IMR-90 (cell line): Measurements from ENCODE around the gene FMN1. TPM values are rescaled to one million over a fixed set of nuclear protein-coding genes. Genes with fewer than 3 reads are reported as not detected.
A peak's percentile ranks its signal among the peaks of the same experiment; 100 is the strongest.

Source experiments
- ATAC-seq: fragments of 200-7000 bp; cut with Tn5 transposase; 2 replicates; pipeline ENCODE4 v1.9.1; 2020; ENCODE audit warnings: low read depth, mild to moderate bottlenecking, moderate library complexity
- BruUV-seq: library from RNA; stranded (reverse); fragments of 400-500 nt; replicated peaks from 2 replicates; lab custom pipeline; 2021; lab: Mats Ljungman, UMichigan
- CTCF ChIA-PET: fragments of 300-600 bp; formaldehyde crosslinking; extraction: SDS; loops from one replicate; lab custom pipeline; 2021; ENCODE audit warnings: antibody characterized with exemption; lab: Yijun Ruan, JAX
- POLR2A ChIA-PET: fragments of 300-600 bp; sonication (Branson Sonifier 250); formaldehyde crosslinking; loops from one replicate; lab custom pipeline; 2022; ENCODE audit warnings: antibody characterized with exemption; ENCODE audit not compliant: unreplicated experiment; lab: Charles Lee
- DNase-seq: peaks from one replicate; pipeline ENCODE4 v3.0.0; 2013
- H2AFZ ChIP-seq: replicated peaks from 2 replicates; pipeline ENCODE3; 2013; ENCODE audit warnings: low read length, mild to moderate bottlenecking; ENCODE audit not compliant: poor library complexity
- H2AK5ac ChIP-seq: 2 replicates; pipeline ENCODE4 v1.6.1; 2013; ENCODE audit warnings: low read depth, low read length, inconsistent platforms
- H2AK9ac ChIP-seq: replicated peaks from 2 replicates; pipeline ENCODE3; 2013; ENCODE audit warnings: mild to moderate bottlenecking, low read depth, low read length, moderate library complexity; ENCODE audit not compliant: poor library complexity
- H2BK120ac ChIP-seq: 2 replicates; pipeline ENCODE4 v1.6.1; 2013; ENCODE audit warnings: low read depth, low read length, inconsistent platforms
- H2BK15ac ChIP-seq: 3 replicates; pipeline ENCODE4 v1.6.1; 2013; ENCODE audit warnings: low read depth, low read length, inconsistent platforms
- H2BK20ac ChIP-seq: 2 replicates; pipeline ENCODE4 v1.6.1; 2013; ENCODE audit warnings: low read depth, mild to moderate bottlenecking, inconsistent platforms, low read length, moderate library complexity
- H2BK5ac ChIP-seq: 2 replicates; pipeline ENCODE4 v1.6.1; 2013; ENCODE audit warnings: mild to moderate bottlenecking, low read depth, low read length, inconsistent platforms; ENCODE audit not compliant: poor library complexity, severe bottlenecking
- H3K14ac ChIP-seq: replicated peaks from 2 replicates; pipeline ENCODE4 v1.6.1; 2013; ENCODE audit warnings: low read depth, low read length, inconsistent platforms
- H3K18ac ChIP-seq: 2 replicates; pipeline ENCODE4 v1.6.1; 2013; ENCODE audit warnings: low read depth, low read length, control low read depth
- H3K23ac ChIP-seq: 2 replicates; pipeline ENCODE4 v1.6.1; 2013; ENCODE audit warnings: low read depth, low read length, inconsistent platforms
- H3K27ac ChIP-seq: 2 replicates; pipeline ENCODE4 v1.5.1; 2013; ENCODE audit warnings: mild to moderate bottlenecking, control low read depth, low read length; ENCODE audit not compliant: insufficient read depth
- H3K27me3 ChIP-seq: 2 replicates; pipeline ENCODE4 v1.6.1; 2013; ENCODE audit warnings: low read length; ENCODE audit not compliant: control insufficient read depth, insufficient read depth
- H3K36me3 ChIP-seq: 2 replicates; pipeline ENCODE4 v1.6.1; 2013; ENCODE audit warnings: low read length, mixed read lengths; ENCODE audit not compliant: control insufficient read depth, insufficient read depth
- H3K4ac ChIP-seq: 2 replicates; pipeline ENCODE4 v1.6.1; 2013; ENCODE audit warnings: low read depth, low read length, inconsistent platforms
- H3K4me1 ChIP-seq: 2 replicates; pipeline ENCODE4 v1.6.1; 2013; ENCODE audit warnings: low read length, mixed read lengths; ENCODE audit not compliant: control insufficient read depth, insufficient read depth
- H3K4me2 ChIP-seq: 2 replicates; pipeline ENCODE4 v1.6.1; 2013; ENCODE audit warnings: low read depth, mild to moderate bottlenecking, control low read depth, low read length, moderate library complexity
- H3K4me3 ChIP-seq: 2 replicates; pipeline ENCODE4 v1.5.1; 2013; ENCODE audit warnings: low read depth, mild to moderate bottlenecking, control low read depth, low read length, moderate library complexity; ENCODE audit not compliant: insufficient read depth
- H3K56ac ChIP-seq: 2 replicates; pipeline ENCODE4 v1.6.1; 2013; ENCODE audit warnings: low read length, inconsistent platforms; ENCODE audit not compliant: insufficient read depth; ENCODE audit errors: extremely low read depth
- H3K79me1 ChIP-seq, 2 experiments: 2 replicates each; pipeline ENCODE4 v1.6.1; 2013; ENCODE audit warnings: low read length in 2 of 2, inconsistent platforms in 1 of 2, low read depth in 1 of 2
- H3K9ac ChIP-seq: 2 replicates; pipeline ENCODE4 v1.6.1; 2013; ENCODE audit warnings: low read depth, low read length, control low read depth
- H3K9me1 ChIP-seq: 2 replicates; pipeline ENCODE4 v1.6.1; 2013; ENCODE audit warnings: low read length, inconsistent platforms; ENCODE audit not compliant: insufficient read depth
- H3K9me3 ChIP-seq: 2 replicates; pipeline ENCODE4 v1.6.1; 2013; ENCODE audit warnings: low read length; ENCODE audit not compliant: control insufficient read depth, insufficient read depth
- H4K20me1 ChIP-seq: 2 replicates; pipeline ENCODE4 v1.6.1; 2013; ENCODE audit warnings: low read length, inconsistent platforms; ENCODE audit not compliant: insufficient read depth
- H4K5ac ChIP-seq: 2 replicates; pipeline ENCODE4 v1.6.1; 2013; ENCODE audit warnings: mild to moderate bottlenecking, low read depth, low read length, control low read depth
- H4K8ac ChIP-seq, 2 experiments: 2 replicates each; pipeline ENCODE4 v1.6.1; 2013; ENCODE audit warnings: low read depth in 2 of 2, low read length in 2 of 2, control low read depth in 1 of 2, inconsistent platforms in 1 of 2
- H4K91ac ChIP-seq: 2 replicates; pipeline ENCODE4 v1.6.1; 2013; ENCODE audit warnings: low read depth, low read length, inconsistent platforms; ENCODE audit not compliant: insufficient read depth
- BHLHE40 ChIP-seq: fragments of 150-350 bp; IDR thresholded peaks from 2 replicates; pipeline ENCODE4 v1.6.1; 2016; ENCODE audit warnings: mild to moderate bottlenecking, low read depth, low read length
- CHD1 ChIP-seq: IDR thresholded peaks from 2 replicates; pipeline ENCODE4 v1.6.1; 2012; ENCODE audit warnings: low read depth, low read length, improper control_type of control experiment
- FOS ChIP-seq: fragments of 150-350 bp; IDR thresholded peaks from 2 replicates; pipeline ENCODE4 v1.6.1; 2016; ENCODE audit warnings: low read depth, low read length
- RCOR1 ChIP-seq: IDR thresholded peaks from 2 replicates; pipeline ENCODE4 v1.6.1; 2012; ENCODE audit warnings: mild to moderate bottlenecking, low read length, improper control_type of control experiment; ENCODE audit not compliant: insufficient replicate concordance
- RFX5 ChIP-seq: IDR thresholded peaks from 2 replicates; pipeline ENCODE4 v1.8.0; 2012; ENCODE audit warnings: low read depth, mild to moderate bottlenecking, low read length, moderate library complexity
- SMC3 ChIP-seq: fragments of 150-350 bp; IDR thresholded peaks from 2 replicates; pipeline ENCODE4 v1.6.1; 2016; ENCODE audit warnings: low read depth, mild to moderate bottlenecking, antibody characterized with exemption, low read length, moderate library complexity
- WGBS, 2 experiments: methylation state at CpG; one replicate each; pipeline versions ENCODE4 v1.1.5 to v1.1.7; 2013; ENCODE audit warnings: missing lambda C conversion rate in 2 of 2; ENCODE audit not compliant: insufficient read length in 1 of 2; ENCODE audit errors: extremely low coverage in 2 of 2; 5-methylcytosine and 5-hydroxymethylcytosine counted together
- dilution Hi-C: fragments of 300-500 bp; cut with HindIII; formaldehyde crosslinking; loops from one replicate; pipeline ENCODE4 v1.14.3; 2018; ENCODE audit warnings: low sequenced_read_pairs; ENCODE audit not compliant: unreplicated experiment
- in situ Hi-C: fragments of 300-500 bp; cut with MboI; formaldehyde crosslinking; loops from 3 replicates; pipeline ENCODE4 v1.14.3; 2019; ENCODE audit warnings: low sequenced_read_pairs, inconsistent platforms, mixed read lengths
- intact Hi-C: fragments of 100-400 bp; cut with micrococcal nuclease; formaldehyde crosslinking; loops from 2 replicates; pipeline ENCODE4 v1.10.0; 2022
- polyA plus RNA-seq, 3 experiments: library from polyadenylated mRNA; depleted of rRNA; stranded (reverse); fragments of >200 nt; gene quantifications; 2 replicates each; pipeline ENCODE4 v1.2.3, GENCODE V29; 2012; ENCODE audit warnings: low replicate concordance in 1 of 3
- total RNA-seq: library from RNA; depleted of rRNA; stranded (reverse); fragments of >200 nt; gene quantifications from 2 replicates; pipeline ENCODE4 v1.2.3, GENCODE V29; 2012
- TF ChIP-seq, protein P1 (sequence below): fragments of 150-350 bp; IDR thresholded peaks from 2 replicates; pipeline ENCODE4 v1.6.1; 2017; ENCODE audit warnings: mild to moderate bottlenecking, antibody characterized with exemption, low read length, low read depth
- TF ChIP-seq, protein P2 (sequence below): conservative IDR thresholded peaks from 2 replicates; pipeline ENCODE4 v1.5.1; 2012; ENCODE audit warnings: mild to moderate bottlenecking, low read depth, low read length, improper control_type of control experiment

FMN1 gene
- total and polyA plus RNA-seq, 2 of the 4 experiments (the other 2 are of a cell fraction), result 7.3 to 17.6 TPM

DNA sequence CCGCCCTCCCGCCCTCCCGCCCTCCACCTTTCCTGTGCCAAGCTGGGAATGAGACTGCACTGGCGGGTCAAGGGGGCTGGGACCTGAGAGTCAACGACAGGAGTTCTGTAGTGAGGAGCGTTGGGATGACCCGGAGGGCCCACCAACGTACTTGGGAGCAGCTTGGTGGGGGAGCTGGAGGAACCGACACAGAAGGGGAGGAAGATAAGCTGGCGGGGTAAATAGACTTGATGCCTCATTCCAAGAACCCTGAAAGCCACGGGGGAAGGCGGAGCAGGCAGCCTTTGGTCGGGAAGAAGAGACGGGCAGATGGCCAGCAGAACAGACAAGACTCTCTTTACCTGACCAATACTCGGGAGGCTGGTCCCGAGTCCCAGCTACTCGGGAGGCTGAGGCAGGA, 277 bp downstream of the FMN1 start:
- Histone ChIP-seq H3K9me3 (no peaks in the 10 kb centered on the region), H2BK5ac (no peak overlapping the region), H2AFZ (peak overlapping the region; percentile 99), H3K4me1 (peaks cover 2% of the 10 kb centered on the region; the same call in 1 of the 2 replicates), H2BK120ac (no peak overlapping the region), H4K8ac (no peak overlapping the region), H4K91ac (no peak overlapping the region), H2BK20ac (no peak overlapping the region), H3K4ac (no peak overlapping the region), H3K18ac (no peak overlapping the region), H3K14ac (no peak overlapping the region), H3K23ac (no peak overlapping the region), H2AK9ac (no peak overlapping the region), H3K27ac (no peak overlapping the region), H3K9me1 (0 out of 2 replicates have a peak, but pooled peaks cover 3% of the 10 kb centered on the region), H4K20me1 (no peaks in the 10 kb centered on the region), H3K79me1 (no peaks in the 10 kb centered on the region), H2AK5ac (no peak overlapping the region), H3K4me2 (peak overlapping the region; percentile 66), H3K9ac (no peak overlapping the region), H3K36me3 (no peaks in the 10 kb centered on the region), H3K56ac (no peak overlapping the region), H3K27me3 (peaks cover 34% of the 10 kb centered on the region), H4K5ac (no peak overlapping the region), H3K4me3 (peak overlapping the region; percentile 38), H2BK15ac (no peak overlapping the region)
- ChIA-PET CTCF (no interaction called here), POLR2A (no interaction called here)
- in situ Hi-C loops, result no loop called here
- WGBS, 2 experiments, result 24% methylated on average over 5 of the region's 17 CpGs; no CpG with 5 or more reads in 1 of the 2 experiments
- BruUV-seq, result no TSS peak
- no peak for TF ChIP-seq RCOR1
- TF ChIP-seq RFX5, result no peak
- TF ChIP-seq, protein P1, sequence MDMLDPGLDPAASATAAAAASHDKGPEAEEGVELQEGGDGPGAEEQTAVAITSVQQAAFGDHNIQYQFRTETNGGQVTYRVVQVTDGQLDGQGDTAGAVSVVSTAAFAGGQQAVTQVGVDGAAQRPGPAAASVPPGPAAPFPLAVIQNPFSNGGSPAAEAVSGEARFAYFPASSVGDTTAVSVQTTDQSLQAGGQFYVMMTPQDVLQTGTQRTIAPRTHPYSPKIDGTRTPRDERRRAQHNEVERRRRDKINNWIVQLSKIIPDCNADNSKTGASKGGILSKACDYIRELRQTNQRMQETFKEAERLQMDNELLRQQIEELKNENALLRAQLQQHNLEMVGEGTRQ, result no peak
- TF ChIP-seq SMC3, result no peak
- TF ChIP-seq BHLHE40, result no peak
- TF ChIP-seq, protein P2, sequence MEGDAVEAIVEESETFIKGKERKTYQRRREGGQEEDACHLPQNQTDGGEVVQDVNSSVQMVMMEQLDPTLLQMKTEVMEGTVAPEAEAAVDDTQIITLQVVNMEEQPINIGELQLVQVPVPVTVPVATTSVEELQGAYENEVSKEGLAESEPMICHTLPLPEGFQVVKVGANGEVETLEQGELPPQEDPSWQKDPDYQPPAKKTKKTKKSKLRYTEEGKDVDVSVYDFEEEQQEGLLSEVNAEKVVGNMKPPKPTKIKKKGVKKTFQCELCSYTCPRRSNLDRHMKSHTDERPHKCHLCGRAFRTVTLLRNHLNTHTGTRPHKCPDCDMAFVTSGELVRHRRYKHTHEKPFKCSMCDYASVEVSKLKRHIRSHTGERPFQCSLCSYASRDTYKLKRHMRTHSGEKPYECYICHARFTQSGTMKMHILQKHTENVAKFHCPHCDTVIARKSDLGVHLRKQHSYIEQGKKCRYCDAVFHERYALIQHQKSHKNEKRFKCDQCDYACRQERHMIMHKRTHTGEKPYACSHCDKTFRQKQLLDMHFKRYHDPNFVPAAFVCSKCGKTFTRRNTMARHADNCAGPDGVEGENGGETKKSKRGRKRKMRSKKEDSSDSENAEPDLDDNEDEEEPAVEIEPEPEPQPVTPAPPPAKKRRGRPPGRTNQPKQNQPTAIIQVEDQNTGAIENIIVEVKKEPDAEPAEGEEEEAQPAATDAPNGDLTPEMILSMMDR, result no peak
- TF ChIP-seq FOS, result no peak
- no peak for TF ChIP-seq CHD1
- DNase-seq, result no peak
- dilution Hi-C loops, result no loop called here
- intact Hi-C loops, result no loop called here
- ATAC-seq, result no peak
